ENCODE data around the gene PRSS33. TPM values are rescaled to one million over a fixed set of nuclear protein-coding genes. Genes with fewer than 3 reads are reported as not detected.

The PRSS33 gene
- total RNA-seq, 4 donors from 2014 or later, result not detected

GRCh38 chr16:2773188-2773968, 14.0 kb downstream of the PRSS33 start:
- TF ChIP-seq CTCF (IDR thresholded peaks at IDR 0.05; ENCODE audit: low read depth), result no peak

- TF ChIP-seq CTCF (IDR thresholded peaks at IDR 0.05; ENCODE audit: low read depth), result no peak
Observed at GRCh38 chr16:2771496-2772402, 15.6 kb downstream of the PRSS33 start.

- no peak for TF ChIP-seq CTCF (IDR thresholded peaks at IDR 0.05; ENCODE audit: low read depth)
Observed at GRCh38 chr16:2770057-2770951, 17.1 kb downstream of the PRSS33 start.

- no peak for TF ChIP-seq CTCF (IDR thresholded peaks at IDR 0.05; ENCODE audit: low read depth)
Observed at GRCh38 chr16:2769675-2770056, 17.7 kb downstream of the PRSS33 start.

GRCh38 chr16:2769100-2769529, 18.2 kb downstream of the PRSS33 start:
- no peak for TF ChIP-seq CTCF (IDR thresholded peaks at IDR 0.05; ENCODE audit: low read depth)

GRCh38 chr16:2768403-2769089, 18.8 kb downstream of the PRSS33 start:
- TF ChIP-seq CTCF (IDR thresholded peaks at IDR 0.05; ENCODE audit: low read depth), result no peak

All from subcutaneous adipose tissue (tissue), 4 donors.